RKO (cell line): ENCODE measurements around the gene PITPNM2.
"Not testable (repeated sequence)": the region's sequence is repeated elsewhere in the genome, so short reads cannot be mapped to it uniquely, and the experiment has no call there.

Experiments used
- DNase-seq: peaks from one replicate; pipeline ENCODE4 v3.0.0-alpha.2; 2016; ENCODE audit warnings: low spot score

PITPNM2 gene

GRCh38 chr12:123120452-123121166 lies 30.3 kb downstream of the PITPNM2 start:
- DNase-seq = peak; percentile 27

GRCh38 chr12:123119808-123120207 lies 31.1 kb downstream of the PITPNM2 start:
- DNase-seq = no peak

GRCh38 chr12:123118497-123118896 lies 32.4 kb downstream of the PITPNM2 start:
- DNase-seq = no peak

DNA sequence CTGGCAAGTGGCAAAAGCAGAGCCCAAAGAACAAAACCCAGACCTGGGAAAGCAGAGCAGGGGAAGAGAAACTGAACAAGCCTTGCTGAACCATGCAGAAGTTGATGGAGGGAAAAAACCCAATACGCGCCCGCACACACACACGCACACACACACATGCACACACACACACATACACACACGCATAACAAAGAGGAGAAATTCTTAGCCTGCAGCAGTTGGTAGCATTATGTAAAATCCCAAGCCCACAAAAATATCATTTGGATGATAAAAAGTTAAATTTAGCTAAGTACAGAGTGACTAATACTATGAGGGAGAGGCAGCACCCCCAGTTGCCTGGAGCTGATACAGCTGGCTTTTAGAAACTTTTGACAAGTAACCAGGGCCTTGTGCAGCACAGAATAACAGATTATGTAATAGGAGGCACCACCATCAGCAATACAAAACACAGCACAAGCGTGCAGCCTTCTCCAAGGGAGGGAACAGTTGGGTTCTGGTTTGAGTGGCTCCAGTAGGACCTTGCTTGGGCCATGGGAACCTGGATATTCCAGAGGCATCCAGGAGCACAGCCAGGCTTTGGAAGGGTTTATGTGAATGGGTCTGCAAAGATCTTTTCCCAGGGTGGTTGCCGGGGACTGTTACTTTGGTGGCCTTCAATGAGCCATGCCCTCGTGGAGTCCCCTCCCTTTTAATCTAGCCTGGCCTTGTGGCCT lies 35.3 kb downstream of the PITPNM2 start:
- DNase-seq = peak; percentile 22

GRCh38 chr12:123114304-123115083 lies 36.4 kb downstream of the PITPNM2 start:
- DNase-seq = no peak

DNA sequence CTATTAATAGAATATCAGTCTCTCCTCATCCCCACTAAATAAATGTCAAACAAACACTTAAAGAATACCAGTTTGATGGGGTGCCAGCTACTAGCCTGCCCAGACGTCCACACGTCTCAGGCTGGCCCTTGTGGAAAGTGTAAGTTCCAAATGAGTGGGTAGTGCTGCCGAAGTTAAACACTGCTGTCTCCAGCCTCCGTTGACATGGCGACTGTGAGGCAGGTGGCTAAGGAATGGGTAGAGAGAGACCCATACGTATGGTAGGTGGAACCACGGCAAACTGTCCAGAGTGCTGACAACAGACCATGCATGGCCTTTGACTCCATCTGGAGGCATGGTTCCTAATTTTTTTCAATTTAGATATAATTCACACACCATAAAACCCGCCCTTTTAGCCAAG lies 37.9 kb downstream of the PITPNM2 start:
- no peak for DNase-seq

- no peak for DNase-seq
These were observed 39.3 kb downstream of the PITPNM2 start for GRCh38 chr12:123111498-123112165.

DNA sequence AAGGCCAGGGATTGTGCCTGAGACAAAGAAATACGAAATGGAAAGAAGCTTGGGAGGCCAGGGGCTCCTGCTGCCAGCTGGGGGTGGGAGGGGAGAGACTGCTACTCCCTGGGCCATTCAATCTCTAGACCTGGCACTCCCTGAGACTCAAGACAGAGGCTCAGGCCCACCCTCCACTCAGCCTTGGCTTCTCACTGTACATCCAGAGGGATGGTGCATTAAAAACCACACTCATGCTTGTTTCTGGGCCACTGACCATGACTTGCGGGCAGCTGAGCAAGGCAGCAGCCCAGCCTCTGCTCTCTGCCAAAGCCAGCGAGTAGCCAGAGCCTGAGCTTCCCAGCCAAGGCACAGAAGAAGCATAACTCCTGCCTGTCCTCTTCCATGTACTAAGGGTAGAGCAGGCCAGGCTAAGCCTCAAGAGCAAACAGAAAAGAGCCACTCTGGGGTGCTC lies 41.5 kb downstream of the PITPNM2 start:
- no peak for DNase-seq

GRCh38 chr12:123108682-123109066 lies 42.2 kb downstream of the PITPNM2 start:
- DNase-seq = no peak

DNA sequence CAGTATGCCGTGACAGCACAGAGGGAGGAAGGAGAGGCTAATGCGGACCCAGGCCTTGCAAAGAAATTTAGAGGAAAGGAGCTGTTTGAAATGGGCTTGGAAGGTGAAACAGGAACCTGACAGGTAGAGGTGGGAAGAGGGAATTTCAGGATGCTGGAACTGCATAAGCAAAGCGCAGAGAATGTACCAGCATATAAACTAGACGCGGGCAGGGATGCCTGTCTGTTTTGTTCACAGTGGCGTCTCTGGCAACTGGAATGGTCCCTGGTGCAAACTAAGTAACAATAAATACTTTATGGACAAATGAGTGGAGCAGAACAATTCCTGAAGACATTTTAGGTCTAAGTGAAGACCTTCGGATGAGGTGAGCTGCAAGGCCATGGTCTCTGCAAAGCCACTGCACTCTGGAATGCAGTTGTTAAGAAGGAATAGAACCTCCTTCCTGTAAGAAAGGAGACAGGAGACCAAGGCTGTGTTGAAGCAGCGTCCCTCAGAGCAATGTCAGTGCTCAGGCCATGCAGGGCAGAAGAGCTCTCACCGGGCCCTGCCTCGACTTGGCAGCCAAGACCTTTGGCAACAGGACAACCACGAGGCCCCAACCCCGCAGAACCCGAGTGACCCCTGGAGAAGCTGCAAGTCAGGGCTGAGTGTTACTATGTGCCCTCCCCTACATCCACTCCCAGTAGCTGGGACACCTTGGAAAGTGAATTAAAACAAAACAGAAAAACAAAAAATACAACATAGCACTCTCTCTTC lies 42.8 kb downstream of the PITPNM2 start:
- DNase-seq = no peak

DNA sequence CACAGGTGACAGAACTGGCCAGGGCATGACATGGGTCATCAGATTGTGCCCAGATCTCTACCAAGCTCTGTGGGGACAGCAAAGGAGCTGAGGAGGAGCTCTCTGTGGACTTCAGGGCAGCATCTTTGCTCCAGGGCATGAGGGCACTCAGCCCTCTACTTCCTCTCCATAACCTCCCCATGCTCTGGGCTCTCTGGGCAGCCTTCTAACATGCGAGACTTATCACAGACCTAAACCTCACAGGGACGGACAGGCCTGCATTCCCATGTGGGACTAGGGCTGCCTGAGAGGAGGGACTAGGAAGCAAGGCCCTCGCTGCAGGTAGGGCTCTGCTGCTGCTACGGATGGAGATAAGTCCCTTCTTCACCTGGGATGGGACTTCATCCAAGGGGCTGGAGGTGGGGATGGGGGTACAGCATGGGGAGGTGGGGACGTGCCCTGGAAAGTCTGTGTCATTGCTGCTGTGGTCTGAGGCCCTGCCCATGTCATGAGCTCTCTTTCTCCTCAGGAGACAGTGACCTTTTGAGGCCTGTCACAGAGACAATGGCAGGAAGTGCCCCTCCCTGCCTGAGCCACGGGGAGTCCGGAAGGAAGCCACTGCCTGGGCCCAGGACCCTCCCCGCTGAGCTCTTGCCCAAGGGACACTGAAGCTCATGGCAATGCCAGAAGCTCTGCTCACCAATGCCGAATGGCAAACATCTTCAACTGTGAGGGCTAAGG lies 44.1 kb downstream of the PITPNM2 start:
- no peak for DNase-seq

DNA sequence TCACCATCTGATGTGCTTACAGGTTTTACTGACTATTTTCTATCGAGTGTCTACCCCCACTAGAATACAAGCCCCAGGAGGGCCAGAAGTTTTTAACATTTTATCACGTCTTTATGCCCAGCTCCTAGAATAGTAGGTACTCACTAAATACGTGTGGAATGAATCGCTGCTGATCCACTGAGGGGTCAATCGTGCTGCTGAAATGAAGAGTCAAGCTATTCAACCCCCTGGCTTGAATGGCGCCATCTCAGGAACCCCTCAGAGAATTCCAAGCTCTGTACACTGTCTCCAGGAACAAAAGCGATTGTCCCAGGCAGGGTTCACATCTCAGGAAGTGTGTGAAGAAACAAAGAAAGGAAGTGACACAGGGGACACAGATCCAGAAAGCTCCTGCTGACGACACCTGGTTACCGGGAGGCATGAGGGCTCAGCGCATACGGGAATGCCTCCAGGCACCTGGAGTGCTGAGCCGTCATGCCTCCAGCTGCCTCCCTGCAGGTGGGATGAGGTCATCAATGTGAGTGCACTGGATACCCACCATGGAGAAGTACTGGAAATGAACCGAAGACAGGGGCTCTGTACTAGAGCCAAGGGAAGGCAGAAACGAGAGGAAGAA lies 45.6 kb downstream of the PITPNM2 start:
- no peak for DNase-seq

DNA sequence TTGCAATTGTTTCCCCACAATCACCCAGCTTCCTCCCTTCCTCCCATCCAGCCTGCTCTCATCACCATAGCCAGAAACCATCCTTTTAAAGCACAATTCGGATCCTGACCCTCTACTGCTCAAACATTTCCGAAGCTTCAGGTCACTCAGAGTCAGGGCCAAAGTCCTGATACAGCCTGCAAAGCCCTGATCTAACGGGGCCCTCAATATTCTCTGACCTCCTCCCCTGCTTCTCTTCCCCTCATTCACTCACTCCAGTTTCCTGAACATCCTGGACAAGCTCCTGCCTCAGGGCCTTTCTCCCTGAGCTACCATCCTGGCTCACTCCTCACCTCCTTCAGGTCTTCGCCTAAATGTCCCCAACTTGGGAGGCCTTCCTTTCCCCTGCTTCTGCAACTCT lies 46.1 kb downstream of the PITPNM2 start:
- DNase-seq = no peak

DNA sequence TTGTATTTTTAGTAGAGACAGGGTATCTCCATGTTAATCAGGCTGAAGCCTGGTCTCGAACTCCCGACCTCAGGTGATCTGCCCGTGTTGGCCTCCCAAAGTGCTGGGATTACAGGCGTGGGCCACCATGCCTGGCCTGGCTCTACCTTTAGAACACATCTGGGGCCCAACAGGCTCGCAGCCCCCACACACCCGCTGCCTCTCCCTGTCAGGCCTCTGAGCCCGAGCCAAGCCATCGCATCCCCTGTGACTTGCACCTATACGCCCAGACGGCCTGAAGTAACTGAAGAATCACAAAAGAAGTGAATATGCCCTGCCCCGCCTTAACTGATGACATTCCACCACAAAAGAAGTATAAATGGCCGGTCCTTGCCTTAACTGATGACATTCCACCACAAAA lies 46.8 kb downstream of the PITPNM2 start:
- DNase-seq = not testable (repeated sequence)

- no peak for DNase-seq
These were observed 47.9 kb downstream of the PITPNM2 start for GRCh38 chr12:123102781-123103503.

DNA sequence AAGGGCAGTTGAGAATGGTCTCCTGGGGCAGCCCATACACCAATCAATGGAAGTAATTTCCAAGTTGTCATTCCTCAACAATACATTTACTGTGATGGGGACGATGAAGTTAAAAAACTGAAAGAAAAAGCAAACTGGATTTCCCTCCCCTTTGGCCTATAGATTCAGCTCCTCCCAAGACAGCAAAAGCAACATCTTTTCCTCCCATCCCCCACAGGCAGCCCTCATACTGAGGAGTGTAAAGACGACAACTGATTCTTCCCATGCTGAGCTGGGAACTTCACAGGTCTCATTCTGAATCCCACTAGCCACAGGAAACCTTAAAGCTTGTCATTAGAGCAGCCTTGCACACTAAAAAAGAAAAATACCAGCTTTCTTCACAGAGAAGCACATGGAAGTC lies 48.5 kb downstream of the PITPNM2 start:
- DNase-seq = no peak

DNA sequence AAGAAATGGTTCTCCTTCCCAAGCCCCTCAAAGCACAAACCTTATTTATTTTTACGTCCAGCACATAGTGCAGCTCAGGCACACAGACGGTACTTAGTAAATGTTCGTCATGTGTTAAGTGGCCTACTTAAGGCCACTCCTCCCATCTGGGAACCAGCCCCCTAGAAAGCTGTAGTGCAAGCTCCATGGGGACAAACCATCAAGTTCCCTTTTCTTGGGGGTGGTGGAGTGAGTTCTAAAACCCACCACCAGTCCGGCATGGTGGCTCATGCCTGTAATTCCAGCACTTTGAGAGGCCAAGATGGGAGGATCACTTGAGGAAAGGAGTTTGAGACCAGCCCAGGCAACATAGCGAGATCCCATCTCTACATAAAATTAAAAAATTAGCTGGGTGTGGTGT lies 49.4 kb downstream of the PITPNM2 start:
- no peak for DNase-seq
